ENCODE data around the gene IL20RB. TPM values are rescaled to one million over a fixed set of nuclear protein-coding genes. Genes with fewer than 3 reads are reported as not detected.

IL20RB gene
- total and polyA plus RNA-seq, 2 experiments from 2014 or later, result 72.5 to 107 TPM

DNA sequence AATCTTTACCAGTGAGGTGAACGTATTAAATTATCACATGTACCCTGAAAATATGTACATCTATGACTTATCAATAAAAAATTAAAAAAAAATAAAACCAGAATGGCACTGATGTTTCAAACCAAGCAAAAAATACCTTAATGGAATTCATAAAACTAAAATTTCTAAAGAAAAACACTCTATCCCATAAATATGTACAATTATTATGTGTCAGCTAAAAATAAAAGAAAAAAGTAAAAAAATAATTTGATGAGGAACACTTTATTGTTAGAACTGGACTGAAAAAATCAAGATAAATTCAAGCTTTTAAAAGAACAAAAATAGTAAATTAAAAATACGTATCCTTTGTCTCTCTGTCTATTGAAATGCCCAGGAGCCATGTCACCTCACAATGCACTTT is 63.1 kb downstream of the IL20RB start:
- H2AFZ ChIP-seq, result no peak overlapping the region
- no peaks in the 10 kb centered on the region for H3K79me2 ChIP-seq (ENCODE audit: insufficient read depth)
- no peak overlapping the region for H3K27ac ChIP-seq
- no peaks in the 10 kb centered on the region for H4K20me1 ChIP-seq (ENCODE audit: insufficient read depth)
- no peaks in the 10 kb centered on the region for H3K36me3 ChIP-seq (ENCODE audit: low read depth)
- TF ChIP-seq EZH2 (IDR thresholded peaks at IDR 0.05; ENCODE audit: insufficient read depth, poor library complexity, severe bottlenecking) (no peak), EZH2phosphoT487 (IDR thresholded peaks at IDR 0.05; ENCODE audit: insufficient read depth, low read depth) (no peak)
- in situ Hi-C loops (cut with MboI), result loop anchor here (25.0 kb wide), 2 partner anchors 634 to 934 kb away; no protein-coding TSS in a partner anchor
- no peak for DNase-seq
- H3K4me2 ChIP-seq (ENCODE audit: unreplicated experiment), result no peak overlapping the region
- H3K9ac ChIP-seq, result no peak overlapping the region
- no peaks in the 10 kb centered on the region for H3K9me3 ChIP-seq (ENCODE audit: low read depth)
- 74 to 86% methylated on average over 2 of the region's 2 CpGs for WGBS, 2 experiments (ENCODE audit: low coverage in 1 of 2, low lambda C conversion rate in 2 of 2, missing lambda C conversion rate in 2 of 2)
- H3F3A ChIP-seq (ENCODE audit: insufficient read depth), result no peaks in the 10 kb centered on the region
- H3K27me3 ChIP-seq (replicated peaks; ENCODE audit: insufficient read depth), result no peaks in the 10 kb centered on the region
- H3K4me3 ChIP-seq, result no peak overlapping the region
- no peaks in the 10 kb centered on the region for H3K4me1 ChIP-seq (ENCODE audit: insufficient read depth)
- no peaks in the 10 kb centered on the region for H3K9me2 ChIP-seq (ENCODE audit: insufficient read depth)

DNA sequence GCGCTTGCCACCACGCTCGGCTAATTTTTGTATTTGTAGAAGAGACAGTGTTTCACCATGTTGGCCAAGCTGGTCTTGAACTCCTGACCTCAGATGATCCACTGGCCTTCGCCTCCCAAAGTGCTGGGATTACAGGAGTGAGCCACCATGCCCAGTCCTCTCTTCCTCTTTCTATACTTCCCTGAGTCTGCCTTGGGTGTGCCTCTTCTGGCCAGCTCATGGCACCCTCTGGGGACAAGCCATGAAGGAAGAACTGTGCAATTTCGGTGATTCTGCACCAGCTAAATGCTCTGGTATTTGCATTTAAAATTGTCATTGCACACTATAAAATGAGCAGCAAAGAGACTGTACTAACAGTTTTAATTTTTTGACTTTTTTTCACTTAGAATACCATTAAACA is 66.6 kb downstream of the IL20RB start:
- H3K27ac ChIP-seq, result no peak overlapping the region
- H3K27me3 ChIP-seq (replicated peaks; ENCODE audit: insufficient read depth), result no peaks in the 10 kb centered on the region
- no peaks in the 10 kb centered on the region for H3F3A ChIP-seq (ENCODE audit: insufficient read depth)
- H4K20me1 ChIP-seq (ENCODE audit: insufficient read depth), result no peaks in the 10 kb centered on the region
- H3K4me1 ChIP-seq (ENCODE audit: insufficient read depth), result no peaks in the 10 kb centered on the region
- WGBS, 2 experiments (ENCODE audit: low coverage in 1 of 2, low lambda C conversion rate in 2 of 2, missing lambda C conversion rate in 2 of 2), result 90 to 91% methylated on average over 5 of the region's 5 CpGs
- no peak overlapping the region for H2AFZ ChIP-seq
- H3K9me3 ChIP-seq (ENCODE audit: low read depth), result no peaks in the 10 kb centered on the region
- H3K9me2 ChIP-seq (ENCODE audit: insufficient read depth), result no peaks in the 10 kb centered on the region
- no peak overlapping the region for H3K4me2 ChIP-seq (ENCODE audit: unreplicated experiment)
- no peaks in the 10 kb centered on the region for H3K36me3 ChIP-seq (ENCODE audit: low read depth)
- H3K79me2 ChIP-seq (ENCODE audit: insufficient read depth), result no peaks in the 10 kb centered on the region
- TF ChIP-seq EZH2 (IDR thresholded peaks at IDR 0.05; ENCODE audit: insufficient read depth, poor library complexity, severe bottlenecking) (no peak), EZH2phosphoT487 (IDR thresholded peaks at IDR 0.05; ENCODE audit: insufficient read depth, low read depth) (no peak)
- no peak overlapping the region for H3K9ac ChIP-seq
- DNase-seq, result no peak
- H3K4me3 ChIP-seq, result no peak overlapping the region
- in situ Hi-C loops (cut with MboI), result loop anchor here (25.0 kb wide), 2 partner anchors 637 to 937 kb away; no protein-coding TSS in a partner anchor

DNA sequence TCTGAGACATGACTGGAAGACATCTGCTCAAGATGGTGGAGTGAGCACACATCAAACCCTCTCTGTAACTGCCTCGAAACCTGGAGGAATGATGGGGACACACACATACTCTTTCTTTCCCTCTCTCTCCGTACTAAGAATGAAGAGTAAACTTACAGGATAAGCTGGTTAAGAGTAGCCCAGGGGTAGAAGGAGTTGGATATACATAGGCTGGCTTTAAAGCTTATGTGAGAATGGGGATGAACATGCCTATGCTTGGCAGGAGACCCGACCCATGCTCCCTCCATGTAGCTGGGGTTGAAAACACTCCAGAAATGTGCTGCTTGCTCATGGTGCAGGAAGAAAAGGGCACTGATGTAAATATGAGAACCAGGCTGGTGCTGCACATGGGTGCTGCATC is 68.9 kb downstream of the IL20RB start:
- no peaks in the 10 kb centered on the region for H4K20me1 ChIP-seq (ENCODE audit: insufficient read depth)
- no peaks in the 10 kb centered on the region for H3K9me3 ChIP-seq (ENCODE audit: low read depth)
- H2AFZ ChIP-seq, result no peak overlapping the region
- no peak overlapping the region for H3K27ac ChIP-seq
- no peaks in the 10 kb centered on the region for H3K27me3 ChIP-seq (replicated peaks; ENCODE audit: insufficient read depth)
- H3F3A ChIP-seq (ENCODE audit: insufficient read depth), result no peaks in the 10 kb centered on the region
- in situ Hi-C loops (cut with MboI), result no loop called here
- no peak overlapping the region for H3K9ac ChIP-seq
- no peaks in the 10 kb centered on the region for H3K9me2 ChIP-seq (ENCODE audit: insufficient read depth)
- no peak overlapping the region for H3K4me3 ChIP-seq
- no peak overlapping the region for H3K4me2 ChIP-seq (ENCODE audit: unreplicated experiment)
- no peaks in the 10 kb centered on the region for H3K79me2 ChIP-seq (ENCODE audit: insufficient read depth)
- no peaks in the 10 kb centered on the region for H3K4me1 ChIP-seq (ENCODE audit: insufficient read depth)
- H3K36me3 ChIP-seq (ENCODE audit: low read depth), result no peaks in the 10 kb centered on the region
- no peak for TF ChIP-seq EZH2 (IDR thresholded peaks at IDR 0.05; ENCODE audit: insufficient read depth, poor library complexity, severe bottlenecking)
- no peak for TF ChIP-seq EZH2phosphoT487 (IDR thresholded peaks at IDR 0.05; ENCODE audit: insufficient read depth, low read depth)
- DNase-seq, result no peak
- WGBS, 2 experiments (ENCODE audit: low coverage in 1 of 2, low lambda C conversion rate in 2 of 2, missing lambda C conversion rate in 2 of 2), result 73 to 81% methylated on average over 3 of the region's 3 CpGs

DNA sequence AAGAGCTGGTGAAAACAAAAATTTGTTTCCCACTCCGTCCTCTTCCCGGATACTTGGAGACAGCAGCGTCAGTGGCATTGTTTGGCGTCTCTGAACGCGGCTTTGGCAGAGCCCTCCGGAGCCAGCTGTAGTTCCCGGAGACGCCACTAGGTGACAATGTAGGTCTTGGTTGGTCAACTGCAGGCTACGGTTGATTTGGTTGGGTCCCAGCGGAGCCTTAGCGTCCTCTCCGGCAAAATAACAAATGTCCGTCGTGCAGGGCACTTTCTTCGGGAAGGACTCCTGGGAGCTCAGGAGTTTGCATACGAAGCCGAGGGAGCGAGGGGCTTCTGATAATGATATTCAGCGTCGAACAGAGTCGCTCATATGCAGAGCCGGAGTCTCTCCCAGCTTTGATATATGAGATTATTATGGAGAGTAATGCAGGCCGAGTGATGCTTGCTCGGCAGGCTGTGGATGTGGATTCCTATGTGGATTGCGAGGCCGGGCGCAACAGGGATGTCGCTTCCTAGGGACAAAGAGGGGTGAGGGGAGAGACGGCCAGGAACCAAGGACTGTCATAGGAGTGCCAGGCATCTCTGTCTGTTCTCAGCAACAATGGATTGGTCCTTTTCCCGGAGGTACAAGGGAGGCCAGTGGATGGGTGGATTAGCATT is 74.8 kb downstream of the IL20RB start:
- DNase-seq, result peak; percentile 85
- 5 to 6% methylated on average over 31 of the region's 31 CpGs for WGBS, 2 experiments (ENCODE audit: low coverage in 1 of 2, low lambda C conversion rate in 2 of 2, missing lambda C conversion rate in 2 of 2)
- Histone ChIP-seq H3F3A (ENCODE audit: insufficient read depth) (no peaks in the 10 kb centered on the region), H3K9ac (peak overlapping the region; percentile 39), H2AFZ (peak overlapping the region; percentile 72), H3K4me2 (ENCODE audit: unreplicated experiment) (peak overlapping the region; percentile 80), H3K27me3 (replicated peaks; ENCODE audit: insufficient read depth) (no peaks in the 10 kb centered on the region), H4K20me1 (ENCODE audit: insufficient read depth) (no peaks in the 10 kb centered on the region), H3K27ac (no peak overlapping the region), H3K9me2 (ENCODE audit: insufficient read depth) (no peaks in the 10 kb centered on the region), H3K79me2 (ENCODE audit: insufficient read depth) (no peaks in the 10 kb centered on the region), H3K9me3 (ENCODE audit: low read depth) (no peaks in the 10 kb centered on the region), H3K4me1 (ENCODE audit: insufficient read depth) (no peaks in the 10 kb centered on the region), H3K36me3 (ENCODE audit: low read depth) (no peaks in the 10 kb centered on the region), H3K4me3 (peak overlapping the region; percentile 64)
- TF ChIP-seq EZH2 (IDR thresholded peaks at IDR 0.05; ENCODE audit: insufficient read depth, poor library complexity, severe bottlenecking) (no peak), EZH2phosphoT487 (IDR thresholded peaks at IDR 0.05; ENCODE audit: insufficient read depth, low read depth) (no peak)
- in situ Hi-C loops (cut with MboI), result no loop called here

All from GM23248 (cell line).